Measurements from ENCODE around the gene PCNX3.
A peak's percentile ranks its signal among the peaks of the same experiment; 100 is the strongest.
"Not testable (repeated sequence)": the region's sequence is repeated elsewhere in the genome, so short reads cannot be mapped to it uniquely, and the experiment has no call there.

Gene PCNX3

GRCh38 chr11:65660908-65661307 is 45.3 kb downstream of the PCNX3 start:
- not testable (repeated sequence) for H3K27me3 ChIP-seq (ENCODE audit: insufficient read depth, low read length, poor library complexity); H3K4me2 ChIP-seq (ENCODE audit: low read length); H3K23ac ChIP-seq (ENCODE audit: low read length); H3K56ac ChIP-seq (ENCODE audit: low read length); H3K4ac ChIP-seq (ENCODE audit: low read depth, low read length); H2AK5ac ChIP-seq (ENCODE audit: low read length); H2BK120ac ChIP-seq (ENCODE audit: low read depth, low read length); H3K4me3 ChIP-seq (ENCODE audit: low read length); H3K18ac ChIP-seq (ENCODE audit: low read length); H3K4me1 ChIP-seq (ENCODE audit: control insufficient read depth, low read depth, low read length); H2BK5ac ChIP-seq (ENCODE audit: low read length); H2BK15ac ChIP-seq (replicated peaks; ENCODE audit: low read depth); H3K9ac ChIP-seq (ENCODE audit: low read length); H4K5ac ChIP-seq (ENCODE audit: low read length); H3K27ac ChIP-seq (ENCODE audit: low read depth, low read length); H4K8ac ChIP-seq (ENCODE audit: low read depth, low read length); DNase-seq
- no CpG with 5 or more reads among the region's 9 CpGs for WGBS (ENCODE audit: extremely low coverage, insufficient coverage, low lambda C conversion rate)
- peaks cover 12% of the 10 kb centered on the region for H3K36me3 ChIP-seq (ENCODE audit: control insufficient read depth, insufficient read depth, low read length)
- H3K79me1 ChIP-seq (ENCODE audit: low read length): peaks cover 15% of the 10 kb centered on the region
- H3K79me2 ChIP-seq (ENCODE audit: control insufficient read depth, insufficient read depth, low read length): peaks cover 12% of the 10 kb centered on the region

DNA sequence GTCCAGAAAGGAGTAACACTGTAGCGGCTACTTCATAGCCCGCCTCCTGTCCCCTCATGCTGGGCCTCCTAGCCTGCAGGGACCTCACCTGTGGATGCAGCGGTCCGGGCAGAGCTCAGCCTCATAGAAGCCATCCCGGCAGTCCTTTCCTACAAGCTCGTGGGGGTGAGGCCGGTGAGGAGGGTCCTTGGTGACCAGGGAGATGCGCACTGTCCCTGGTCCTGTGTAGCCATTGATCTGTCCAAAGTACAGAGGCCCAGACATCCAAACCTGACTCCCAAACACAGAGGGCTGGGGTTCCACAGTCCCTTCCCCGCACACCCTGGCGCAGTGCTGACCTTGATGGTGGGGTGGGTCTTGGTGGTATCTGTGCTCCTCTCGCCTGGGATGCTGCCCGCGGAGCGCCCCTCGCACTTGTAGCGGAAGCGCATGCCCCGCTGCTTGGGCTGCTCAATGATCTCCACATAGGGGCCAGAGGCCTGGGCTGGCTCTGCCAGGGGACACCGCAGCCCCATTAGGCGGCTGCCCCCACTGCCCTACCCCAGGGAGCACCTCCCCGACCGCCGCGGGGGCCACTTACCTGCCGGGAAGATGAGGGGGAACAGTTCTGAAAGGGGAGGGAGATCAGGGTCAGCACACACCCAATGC is 46.1 kb downstream of the PCNX3 start:
- H3K9ac ChIP-seq (ENCODE audit: low read length): peak overlapping the region; percentile 85
- peaks cover 15% of the 10 kb centered on the region for H3K79me1 ChIP-seq (ENCODE audit: low read length)
- H2AK5ac ChIP-seq (ENCODE audit: low read length): peak overlapping the region; percentile 92
- H3K4me1 ChIP-seq (ENCODE audit: control insufficient read depth, low read depth, low read length): peaks cover 2% of the 10 kb centered on the region
- peaks cover 12% of the 10 kb centered on the region for H3K36me3 ChIP-seq (ENCODE audit: control insufficient read depth, insufficient read depth, low read length)
- H2BK15ac ChIP-seq (replicated peaks; ENCODE audit: low read depth): no peak overlapping the region
- H3K79me2 ChIP-seq (ENCODE audit: control insufficient read depth, insufficient read depth, low read length): peaks cover 12% of the 10 kb centered on the region
- no peak overlapping the region for H3K18ac ChIP-seq (ENCODE audit: low read length)
- H3K4ac ChIP-seq (ENCODE audit: low read depth, low read length): no peak overlapping the region
- no peaks in the 10 kb centered on the region for H3K27me3 ChIP-seq (ENCODE audit: insufficient read depth, low read length, poor library complexity)
- WGBS (ENCODE audit: extremely low coverage, insufficient coverage, low lambda C conversion rate): no CpG with 5 or more reads among the region's 25 CpGs
- no peak overlapping the region for H3K27ac ChIP-seq (ENCODE audit: low read depth, low read length)
- H3K56ac ChIP-seq (ENCODE audit: low read length): peak overlapping the region; percentile 96
- H2BK5ac ChIP-seq (ENCODE audit: low read length): no peak overlapping the region
- no peak for DNase-seq
- no peak overlapping the region for H2BK120ac ChIP-seq (ENCODE audit: low read depth, low read length)
- no peak overlapping the region for H3K23ac ChIP-seq (ENCODE audit: low read length)
- no peak overlapping the region for H4K8ac ChIP-seq (ENCODE audit: low read depth, low read length)
- no peak overlapping the region for H4K5ac ChIP-seq (ENCODE audit: low read length)
- peak overlapping the region; percentile 100 for H3K4me2 ChIP-seq (ENCODE audit: low read length)
- peak overlapping the region; percentile 97 for H3K4me3 ChIP-seq (ENCODE audit: low read length)

DNA sequence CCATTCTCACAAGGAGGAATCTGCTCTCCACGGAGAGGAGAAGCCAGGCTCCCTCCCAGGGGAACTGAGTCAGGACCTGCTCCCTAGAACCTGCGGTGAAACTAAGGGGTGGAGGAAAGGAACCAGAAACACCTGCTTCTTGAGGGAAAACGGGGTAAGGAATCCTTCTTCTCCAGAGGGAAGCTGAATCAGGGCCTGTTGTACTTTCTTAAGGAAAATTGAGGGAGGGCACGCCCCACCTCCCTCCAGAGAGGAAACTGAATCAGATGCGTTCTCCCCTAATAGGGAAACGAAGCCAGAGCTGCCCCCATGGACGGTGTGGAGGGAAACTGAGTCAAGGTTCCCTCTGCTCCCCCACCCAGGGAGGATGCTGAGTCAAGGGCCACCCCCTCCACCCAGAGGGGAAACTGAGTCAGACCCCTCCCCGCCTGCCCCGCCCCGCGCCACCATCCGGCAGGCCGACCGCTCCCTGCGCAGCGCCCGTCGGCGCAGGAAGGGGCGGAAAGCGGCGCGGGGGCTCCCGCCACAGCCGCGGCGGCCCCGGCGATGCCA is 46.7 kb downstream of the PCNX3 start:
- H3K4me3 ChIP-seq (ENCODE audit: low read length): peak overlapping the region; percentile 97
- WGBS (ENCODE audit: extremely low coverage, insufficient coverage, low lambda C conversion rate): no CpG with 5 or more reads among the region's 29 CpGs
- peak overlapping the region; percentile 85 for H3K9ac ChIP-seq (ENCODE audit: low read length)
- no peak overlapping the region for H4K5ac ChIP-seq (ENCODE audit: low read length)
- H2AK5ac ChIP-seq (ENCODE audit: low read length): peak overlapping the region; percentile 92
- H3K79me1 ChIP-seq (ENCODE audit: low read length): peaks cover 15% of the 10 kb centered on the region
- H2BK15ac ChIP-seq (replicated peaks; ENCODE audit: low read depth): no peak overlapping the region
- DNase-seq: no peak
- no peaks in the 10 kb centered on the region for H3K27me3 ChIP-seq (ENCODE audit: insufficient read depth, low read length, poor library complexity)
- peak overlapping the region; percentile 96 for H3K56ac ChIP-seq (ENCODE audit: low read length)
- H3K18ac ChIP-seq (ENCODE audit: low read length): peak overlapping the region; percentile 70
- peaks cover 2% of the 10 kb centered on the region for H3K4me1 ChIP-seq (ENCODE audit: control insufficient read depth, low read depth, low read length)
- H3K23ac ChIP-seq (ENCODE audit: low read length): no peak overlapping the region
- peaks cover 12% of the 10 kb centered on the region for H3K79me2 ChIP-seq (ENCODE audit: control insufficient read depth, insufficient read depth, low read length)
- no peak overlapping the region for H2BK5ac ChIP-seq (ENCODE audit: low read length)
- no peak overlapping the region for H4K8ac ChIP-seq (ENCODE audit: low read depth, low read length)
- H3K4ac ChIP-seq (ENCODE audit: low read depth, low read length): peak overlapping the region; percentile 75
- H2BK120ac ChIP-seq (ENCODE audit: low read depth, low read length): no peak overlapping the region
- H3K27ac ChIP-seq (ENCODE audit: low read depth, low read length): no peak overlapping the region
- H3K4me2 ChIP-seq (ENCODE audit: low read length): peak overlapping the region; percentile 100
- H3K36me3 ChIP-seq (ENCODE audit: control insufficient read depth, insufficient read depth, low read length): peaks cover 10% of the 10 kb centered on the region

GRCh38 chr11:65662799-65663638 is 47.4 kb downstream of the PCNX3 start, which contains the start of gene RELA:
Gene RELA (minus strand): TSS chr11:65662916. CDS start chr11:65662832, 84 bp downstream.
- Histone ChIP-seq H3K27ac (ENCODE audit: low read depth, low read length) (peak within 1 kb of the TSS; percentile 69), H3K36me3 (ENCODE audit: control insufficient read depth, insufficient read depth, low read length) (peaks cover 8% of the 10 kb centered on the region), H2BK120ac (ENCODE audit: low read depth, low read length) (no peak within 1 kb of the TSS), H2AK5ac (ENCODE audit: low read length) (peak within 1 kb of the TSS; percentile 92), H4K5ac (ENCODE audit: low read length) (no peak within 1 kb of the TSS), H3K4me2 (ENCODE audit: low read length) (peak within 1 kb of the TSS; percentile 100), H3K79me2 (ENCODE audit: control insufficient read depth, insufficient read depth, low read length) (peaks cover 12% of the 10 kb centered on the region), H3K9ac (ENCODE audit: low read length) (peak within 1 kb of the TSS; percentile 88), H3K4ac (ENCODE audit: low read depth, low read length) (peak within 1 kb of the TSS; percentile 75), H2BK5ac (ENCODE audit: low read length) (peak within 1 kb of the TSS; percentile 55), H3K56ac (ENCODE audit: low read length) (peak within 1 kb of the TSS; percentile 96), H3K4me3 (ENCODE audit: low read length) (peak within 1 kb of the TSS; percentile 97), H4K8ac (ENCODE audit: low read depth, low read length) (no peak within 1 kb of the TSS), H3K27me3 (ENCODE audit: insufficient read depth, low read length, poor library complexity) (no peaks in the 10 kb centered on the region), H3K23ac (ENCODE audit: low read length) (peak within 1 kb of the TSS; percentile 29), H3K79me1 (ENCODE audit: low read length) (peaks cover 15% of the 10 kb centered on the region), H3K18ac (ENCODE audit: low read length) (peak within 1 kb of the TSS; percentile 70), H2BK15ac (replicated peaks; ENCODE audit: low read depth) (no peak within 1 kb of the TSS), H3K4me1 (ENCODE audit: control insufficient read depth, low read depth, low read length) (peaks cover 2% of the 10 kb centered on the region)
- DNase-seq: peak; percentile 94
- WGBS (ENCODE audit: extremely low coverage, insufficient coverage, low lambda C conversion rate): no CpG with 5 or more reads among the region's 91 CpGs

DNA sequence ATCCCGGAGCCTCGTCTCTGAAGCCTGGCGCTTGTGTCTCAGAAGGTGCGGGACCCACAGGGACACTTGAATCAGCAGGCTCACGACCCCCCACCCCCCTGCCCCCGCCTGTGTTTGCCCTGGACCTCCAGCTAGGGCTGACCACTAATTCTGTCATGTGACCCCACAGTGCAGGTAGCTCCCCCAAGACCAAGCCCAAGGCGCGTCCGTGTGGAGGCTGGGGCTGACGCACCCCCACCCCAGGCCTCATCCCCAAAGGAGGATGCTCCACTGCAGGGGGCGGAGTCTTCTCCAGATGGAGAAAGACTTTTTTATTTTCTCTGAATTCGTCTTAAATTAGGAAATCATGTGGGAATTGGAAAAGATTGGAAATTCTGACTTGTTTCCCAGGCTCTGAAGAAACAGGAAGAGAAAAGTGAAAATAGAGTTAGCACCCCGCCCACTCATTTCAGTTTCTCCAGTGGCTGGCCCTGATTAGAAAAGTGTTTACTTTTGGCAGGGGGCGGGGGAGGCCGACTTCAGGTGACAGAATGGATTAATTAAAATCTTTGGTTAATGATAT is 48.1 kb downstream of the PCNX3 start:
- DNase-seq: no peak
- Histone ChIP-seq H3K23ac (ENCODE audit: low read length) (peak overlapping the region; percentile 29), H3K4ac (ENCODE audit: low read depth, low read length) (no peak overlapping the region), H3K4me2 (ENCODE audit: low read length) (peak overlapping the region; percentile 90), H3K18ac (ENCODE audit: low read length) (peak overlapping the region; percentile 21), H2BK15ac (replicated peaks; ENCODE audit: low read depth) (no peak overlapping the region), H3K27ac (ENCODE audit: low read depth, low read length) (peak overlapping the region; percentile 69), H3K79me2 (ENCODE audit: control insufficient read depth, insufficient read depth, low read length) (peaks cover 12% of the 10 kb centered on the region), H2BK5ac (ENCODE audit: low read length) (peak overlapping the region; percentile 55), H3K36me3 (ENCODE audit: control insufficient read depth, insufficient read depth, low read length) (peaks cover 8% of the 10 kb centered on the region), H2AK5ac (ENCODE audit: low read length) (no peak overlapping the region), H3K79me1 (ENCODE audit: low read length) (peaks cover 15% of the 10 kb centered on the region), H3K4me3 (ENCODE audit: low read length) (peak overlapping the region; percentile 80), H2BK120ac (ENCODE audit: low read depth, low read length) (no peak overlapping the region), H3K27me3 (ENCODE audit: insufficient read depth, low read length, poor library complexity) (no peaks in the 10 kb centered on the region), H3K9ac (ENCODE audit: low read length) (peak overlapping the region; percentile 88), H3K4me1 (ENCODE audit: control insufficient read depth, low read depth, low read length) (peaks cover 2% of the 10 kb centered on the region), H3K56ac (ENCODE audit: low read length) (peak overlapping the region; percentile 95), H4K8ac (ENCODE audit: low read depth, low read length) (no peak overlapping the region), H4K5ac (ENCODE audit: low read length) (no peak overlapping the region)
- no CpG with 5 or more reads among the region's 15 CpGs for WGBS (ENCODE audit: extremely low coverage, insufficient coverage, low lambda C conversion rate)
